ENCODE results near the gene MEGF6.

The MEGF6 gene

GRCh38 chr1:3611170-3612019 lies at the start of gene MEGF6:
Gene MEGF6 (minus strand): TSS chr1:3611508. CDS start chr1:3611268, 240 bp downstream.
- peak; percentile 77 for DNase-seq

- no peak for DNase-seq
Measured at GRCh38 chr1:3660704-3661103, 49.4 kb upstream of the MEGF6 start.

GRCh38 chr1:3659093-3659492 lies 47.8 kb upstream of the MEGF6 start:
- no peak for DNase-seq

GRCh38 chr1:3658231-3658615 lies 46.9 kb upstream of the MEGF6 start:
- no peak for DNase-seq

- DNase-seq, result no peak
Measured at GRCh38 chr1:3657578-3658230, 46.4 kb upstream of the MEGF6 start.

- DNase-seq, result no peak
Measured at GRCh38 chr1:3657096-3657475, 45.8 kb upstream of the MEGF6 start.

- DNase-seq, result no peak
Measured at GRCh38 chr1:3656450-3657095, 45.3 kb upstream of the MEGF6 start.

- no peak for DNase-seq
Measured at GRCh38 chr1:3654549-3655281, 43.4 kb upstream of the MEGF6 start.

- no peak for DNase-seq
Measured at GRCh38 chr1:3653286-3653618, 41.9 kb upstream of the MEGF6 start.

- DNase-seq, result peak; percentile 10
Measured at GRCh38 chr1:3652548-3653285, 41.4 kb upstream of the MEGF6 start.

- DNase-seq, result no peak
Measured at GRCh38 chr1:3651930-3652547, 40.7 kb upstream of the MEGF6 start, which contains the start of gene TP73. Gene TP73 (plus strand): TSS chr1:3652516. CDS start chr1:3682366, 29,850 bp downstream.

GRCh38 chr1:3651026-3651929 lies 40.0 kb upstream of the MEGF6 start:
- DNase-seq, result peak; percentile 19

- no peak for DNase-seq
Measured at GRCh38 chr1:3650248-3651025, 39.1 kb upstream of the MEGF6 start.

- DNase-seq, result peak; percentile 87
Measured at GRCh38 chr1:3649342-3650247, 38.3 kb upstream of the MEGF6 start, which contains the start of gene WRAP73. Gene WRAP73 (minus strand): TSS chr1:3650103. CDS start chr1:3649999, 104 bp downstream.

- no peak for DNase-seq
Measured at GRCh38 chr1:3646596-3646995, 35.3 kb upstream of the MEGF6 start.

- DNase-seq, result no peak
Measured at GRCh38 chr1:3645666-3646355, 34.5 kb upstream of the MEGF6 start.

- DNase-seq, result no peak
Measured at GRCh38 chr1:3645247-3645646, 33.9 kb upstream of the MEGF6 start.

- DNase-seq, result no peak
Measured at GRCh38 chr1:3644273-3644672, 33.0 kb upstream of the MEGF6 start.

Data from stimulated activated CD4-positive, alpha-beta T cell treated with anti-CD3 and anti-CD28 coated beads, Interleukin-12 subunit alpha, Interleukin-12 subunit beta, amount 100 ng/mL, for 4 hours (primary cell).